ENCODE results near the gene GIMAP5. TPM values are rescaled to one million over a fixed set of nuclear protein-coding genes. Genes with fewer than 3 reads are reported as not detected.

Gene GIMAP5
- total and polyA plus RNA-seq, 9 of the 15 experiments (the other 6 are each of a cell fraction or from before 2014, with no cell fraction given), result 0.35 TPM; not detected in 8

DNA sequence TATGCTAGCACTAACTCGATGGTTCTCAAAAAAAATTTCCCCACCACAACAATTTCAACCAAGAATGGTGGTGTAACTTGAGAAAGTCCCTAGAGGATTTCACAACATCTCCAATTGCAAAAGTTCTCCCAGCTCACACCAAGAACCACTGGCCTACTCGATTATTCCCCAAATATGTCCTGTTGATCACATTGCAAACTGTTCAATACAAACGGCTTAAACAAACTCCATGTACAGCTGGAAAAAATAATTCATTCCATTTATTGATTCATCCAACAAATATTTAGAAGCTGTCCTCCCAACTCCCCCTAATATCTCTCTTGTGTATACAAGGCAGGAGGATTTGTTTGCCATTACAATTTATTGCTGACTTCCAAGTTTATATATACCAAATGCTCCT lies 43.9 kb downstream of the GIMAP5 start:
- H3K9ac ChIP-seq (ENCODE audit: insufficient read depth in 1 of 2, low read depth in 2 of 2, low read length in 2 of 2), result no peak overlapping the region
- FAIRE-seq, result no peak
- no peaks in the 10 kb centered on the region for H3K9me3 ChIP-seq (replicated peaks; ENCODE audit: control insufficient read depth, insufficient read depth, low read depth, low read length)
- CTCF ChIA-PET (ENCODE audit: low intra/inter-chr PET ratio), result no interaction called here
- no peaks in the 10 kb centered on the region for H3K4me1 ChIP-seq (replicated peaks in 1 of 2; ENCODE audit: control insufficient read depth in 2 of 2, insufficient read depth in 2 of 2, low read length in 2 of 2)
- no peak overlapping the region for H2AFZ ChIP-seq (ENCODE audit: low read depth, low read length)
- intact Hi-C loops (cut with micrococcal nuclease), result loop anchor here (10.0 kb wide), 1 partner anchor 314 kb away; no protein-coding TSS in a partner anchor
- H3K9me1 ChIP-seq (ENCODE audit: control insufficient read depth, insufficient read depth, low read length), result no peaks in the 10 kb centered on the region
- in situ Hi-C loops (cut with MboI), result no loop called here
- ATAC-seq, result no peak
- H3K27ac ChIP-seq (ENCODE audit: extremely low read depth, low read depth, low read length), result no peak overlapping the region
- no TSS peak for BruUV-seq (replicated peaks)
- H3K27me3 ChIP-seq (ENCODE audit: control insufficient read depth in 2 of 2, insufficient read depth in 2 of 2, low read length in 2 of 2), result peaks cover 24 to 35% of the 10 kb centered on the region in 2 experiments; a peak in 4 of 5 replicates
- no peaks in the 10 kb centered on the region for H4K20me1 ChIP-seq (replicated peaks; ENCODE audit: control insufficient read depth, insufficient read depth, low read length)
- no peak overlapping the region for H3K4me2 ChIP-seq (ENCODE audit: insufficient read depth, low read length)
- POLR2A ChIA-PET, result interaction anchor here (0.7 kb wide), 2 partner anchors 74 to 372 kb away, joined by 3 read pairs; no protein-coding TSS in a partner anchor
- 2% methylated on average over 3 of the region's 3 CpGs for WGBS (ENCODE audit: insufficient coverage, low coverage, missing lambda C conversion rate)
- no peak for DNase-seq (ENCODE audit: extremely low read depth in 1 of 4, low spot score in 3 of 4)
- no peaks in the 10 kb centered on the region for H3K36me3 ChIP-seq (ENCODE audit: control insufficient read depth, insufficient read depth, low read length)
- H3K4me3 ChIP-seq, result no peak overlapping the region
- H3K79me2 ChIP-seq (ENCODE audit: control insufficient read depth, insufficient read depth, low read length), result no peaks in the 10 kb centered on the region
- no peak for TF ChIP-seq CEBPG (CRISPR knock-in tag; IDR thresholded peaks at IDR 0.05)
- peak in 1 of 2 experiments; percentile 43; a peak in 2 of 4 replicates for TF ChIP-seq CEBPG (tag; conservative IDR thresholded peaks at IDR 0.05 in 1 of 2, IDR thresholded peaks at IDR 0.05 in 1 of 2)
- TF ChIP-seq FUS (optimal IDR thresholded peaks at IDR 0.05; ENCODE audit: low read depth, low read length), result no peak
- peak; percentile 63 for TF ChIP-seq CEBPB (tag; IDR thresholded peaks at IDR 0.05)

DNA sequence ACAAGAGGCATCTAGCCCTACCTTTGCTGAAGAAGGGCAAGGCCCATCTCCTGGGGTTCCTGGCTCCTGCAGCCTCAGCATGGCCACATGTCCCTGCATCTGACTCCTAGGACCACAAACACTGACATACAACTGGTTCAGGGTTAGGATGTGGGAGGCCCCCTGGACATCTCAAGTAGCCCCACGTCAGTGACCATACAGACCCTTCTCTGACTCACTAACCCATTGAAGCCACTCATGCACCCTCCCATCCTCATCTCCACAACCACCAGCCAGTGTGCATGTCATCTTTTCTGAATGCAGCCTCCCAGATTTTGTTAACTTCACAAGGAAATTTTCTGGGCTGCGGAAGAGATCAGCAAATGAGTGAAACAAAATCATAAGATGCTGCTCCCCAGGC lies 44.7 kb downstream of the GIMAP5 start:
- H2AFZ ChIP-seq (ENCODE audit: low read depth, low read length), result no peak overlapping the region
- CTCF ChIA-PET (ENCODE audit: low intra/inter-chr PET ratio), result no interaction called here
- 0% methylated on average over 2 of the region's 2 CpGs for WGBS (ENCODE audit: insufficient coverage, low coverage, missing lambda C conversion rate)
- TF ChIP-seq, protein P1, sequence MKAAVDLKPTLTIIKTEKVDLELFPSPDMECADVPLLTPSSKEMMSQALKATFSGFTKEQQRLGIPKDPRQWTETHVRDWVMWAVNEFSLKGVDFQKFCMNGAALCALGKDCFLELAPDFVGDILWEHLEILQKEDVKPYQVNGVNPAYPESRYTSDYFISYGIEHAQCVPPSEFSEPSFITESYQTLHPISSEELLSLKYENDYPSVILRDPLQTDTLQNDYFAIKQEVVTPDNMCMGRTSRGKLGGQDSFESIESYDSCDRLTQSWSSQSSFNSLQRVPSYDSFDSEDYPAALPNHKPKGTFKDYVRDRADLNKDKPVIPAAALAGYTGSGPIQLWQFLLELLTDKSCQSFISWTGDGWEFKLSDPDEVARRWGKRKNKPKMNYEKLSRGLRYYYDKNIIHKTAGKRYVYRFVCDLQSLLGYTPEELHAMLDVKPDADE (conservative IDR thresholded peaks at IDR 0.05; ENCODE audit: control insufficient read depth, low read depth, low read length), result no peak
- TF ChIP-seq PHB (CRISPR knock-in tag; IDR thresholded peaks at IDR 0.05) (no peak), NR2F6 (CRISPR knock-in tag; IDR thresholded peaks at IDR 0.05) (no peak)
- TF ChIP-seq, protein P2, sequence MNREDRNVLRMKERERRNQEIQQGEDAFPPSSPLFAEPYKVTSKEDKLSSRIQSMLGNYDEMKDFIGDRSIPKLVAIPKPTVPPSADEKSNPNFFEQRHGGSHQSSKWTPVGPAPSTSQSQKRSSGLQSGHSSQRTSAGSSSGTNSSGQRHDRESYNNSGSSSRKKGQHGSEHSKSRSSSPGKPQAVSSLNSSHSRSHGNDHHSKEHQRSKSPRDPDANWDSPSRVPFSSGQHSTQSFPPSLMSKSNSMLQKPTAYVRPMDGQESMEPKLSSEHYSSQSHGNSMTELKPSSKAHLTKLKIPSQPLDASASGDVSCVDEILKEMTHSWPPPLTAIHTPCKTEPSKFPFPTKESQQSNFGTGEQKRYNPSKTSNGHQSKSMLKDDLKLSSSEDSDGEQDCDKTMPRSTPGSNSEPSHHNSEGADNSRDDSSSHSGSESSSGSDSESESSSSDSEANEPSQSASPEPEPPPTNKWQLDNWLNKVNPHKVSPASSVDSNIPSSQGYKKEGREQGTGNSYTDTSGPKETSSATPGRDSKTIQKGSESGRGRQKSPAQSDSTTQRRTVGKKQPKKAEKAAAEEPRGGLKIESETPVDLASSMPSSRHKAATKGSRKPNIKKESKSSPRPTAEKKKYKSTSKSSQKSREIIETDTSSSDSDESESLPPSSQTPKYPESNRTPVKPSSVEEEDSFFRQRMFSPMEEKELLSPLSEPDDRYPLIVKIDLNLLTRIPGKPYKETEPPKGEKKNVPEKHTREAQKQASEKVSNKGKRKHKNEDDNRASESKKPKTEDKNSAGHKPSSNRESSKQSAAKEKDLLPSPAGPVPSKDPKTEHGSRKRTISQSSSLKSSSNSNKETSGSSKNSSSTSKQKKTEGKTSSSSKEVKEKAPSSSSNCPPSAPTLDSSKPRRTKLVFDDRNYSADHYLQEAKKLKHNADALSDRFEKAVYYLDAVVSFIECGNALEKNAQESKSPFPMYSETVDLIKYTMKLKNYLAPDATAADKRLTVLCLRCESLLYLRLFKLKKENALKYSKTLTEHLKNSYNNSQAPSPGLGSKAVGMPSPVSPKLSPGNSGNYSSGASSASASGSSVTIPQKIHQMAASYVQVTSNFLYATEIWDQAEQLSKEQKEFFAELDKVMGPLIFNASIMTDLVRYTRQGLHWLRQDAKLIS (CRISPR knock-in tag; IDR thresholded peaks at IDR 0.05), result no peak

More for the DNA sequence above, 44.7 kb downstream of the GIMAP5 start:
- POLR2A ChIA-PET, result interaction anchor here (0.6 kb wide), 1 partner anchor 42 kb away, joined by 3 read pairs; no protein-coding TSS in a partner anchor
- Histone ChIP-seq H3K4me1 (replicated peaks in 1 of 2; ENCODE audit: control insufficient read depth in 2 of 2, insufficient read depth in 2 of 2, low read length in 2 of 2) (no peaks in the 10 kb centered on the region; a peak in 1 of 5 replicates), H3K9ac (ENCODE audit: insufficient read depth in 1 of 2, low read depth in 2 of 2, low read length in 2 of 2) (no peak overlapping the region), H3K36me3 (ENCODE audit: control insufficient read depth, insufficient read depth, low read length) (no peaks in the 10 kb centered on the region), H3K4me3 (no peak overlapping the region), H4K20me1 (replicated peaks; ENCODE audit: control insufficient read depth, insufficient read depth, low read length) (no peaks in the 10 kb centered on the region), H3K9me1 (ENCODE audit: control insufficient read depth, insufficient read depth, low read length) (no peaks in the 10 kb centered on the region), H3K27me3 (ENCODE audit: control insufficient read depth in 2 of 2, insufficient read depth in 2 of 2, low read length in 2 of 2) (peaks cover 23 to 35% of the 10 kb centered on the region in 2 experiments; a peak in 4 of 5 replicates), H3K79me2 (ENCODE audit: control insufficient read depth, insufficient read depth, low read length) (no peaks in the 10 kb centered on the region), H3K4me2 (ENCODE audit: insufficient read depth, low read length) (no peak overlapping the region), H3K9me3 (replicated peaks; ENCODE audit: control insufficient read depth, insufficient read depth, low read depth, low read length) (no peaks in the 10 kb centered on the region), H3K27ac (ENCODE audit: extremely low read depth, low read depth, low read length) (no peak overlapping the region)
- BruUV-seq (replicated peaks), result no TSS peak
- ATAC-seq (no peak), FAIRE-seq (no peak), DNase-seq (ENCODE audit: extremely low read depth in 1 of 4, low spot score in 3 of 4) (no peak)
- intact Hi-C loops (cut with micrococcal nuclease) (loop anchor here (10.0 kb wide), 1 partner anchor 313 kb away; no protein-coding TSS in a partner anchor), in situ Hi-C loops (cut with MboI) (no loop called here)

Measured in K562 (cell line).